Gastroesophageal sphincter (tissue), 4 donors: ENCODE results near the gene GPHN. TPM values are rescaled to one million over a fixed set of nuclear protein-coding genes. Genes with fewer than 3 reads are reported as not detected.

Experiments
- ATAC-seq: fragments of 150-250 bp; one replicate; pipeline ENCODE4 v1.9.1; 2016; ENCODE audit warnings: mild to moderate bottlenecking, moderate library complexity
- H3K27ac ChIP-seq, 4 donors: fragments of 200-600 bp; sonication (generic) in 3 of 4; 1 replicate in 3 of 4; 2 replicates in 1 of 4; pipeline ENCODE4 v1.5.1; 2016 to 2019
- H3K27me3 ChIP-seq: fragments of 200-600 bp; sonication (generic); one replicate; pipeline ENCODE4 v1.5.1; 2019
- H3K36me3 ChIP-seq, 2 donors: fragments of 200-600 bp; sonication (generic); one replicate each; pipeline ENCODE4 v1.5.1; 2019; ENCODE audit warnings: control low read depth in 1 of 2
- H3K4me1 ChIP-seq, 3 donors: fragments of 200-600 bp; sonication (generic); 1 replicate in 2 of 3; 2 replicates in 1 of 3; pipeline ENCODE4 v1.5.1; 2016 to 2019; ENCODE audit warnings: control low read depth in 2 of 3
- H3K4me3 ChIP-seq, 2 donors: fragments of 200-600 bp; sonication (generic); one replicate each; pipeline ENCODE4 v1.5.1; 2019; ENCODE audit warnings: mild to moderate bottlenecking in 1 of 2, moderate library complexity in 1 of 2
- H3K9me3 ChIP-seq, 3 donors: fragments of 200-600 bp; sonication (generic); one replicate each; pipeline ENCODE4 v1.5.1; 2017 to 2019; ENCODE audit warnings: control low read depth in 2 of 3
- EP300 ChIP-seq: sonication (generic); formaldehyde crosslinking; IDR thresholded peaks from one replicate; pipeline ENCODE4 v1.6.1; 2017; ENCODE audit warnings: antibody characterized with exemption, mild to moderate bottlenecking
- POLR2A ChIP-seq, 2 donors: fragments of 450-650 bp; IDR thresholded peaks; one replicate each; pipeline ENCODE4 v1.6.1; 2017; ENCODE audit warnings: antibody characterized with exemption in 2 of 2, mild to moderate bottlenecking in 2 of 2, moderate library complexity in 1 of 2
- POLR2AphosphoS5 ChIP-seq: sonication (generic); formaldehyde crosslinking; IDR thresholded peaks from one replicate; pipeline ENCODE4 v1.6.1; 2017; ENCODE audit warnings: antibody characterized with exemption
- WGBS, 2 donors: methylation state at CpG; one replicate each; pipeline ENCODE4 v1.1.5; 2018; ENCODE audit warnings: low coverage in 1 of 2; 5-methylcytosine and 5-hydroxymethylcytosine counted together
- total RNA-seq, 4 donors: library from RNA; depleted of rRNA; stranded (reverse); fragments of >200 nt; gene quantifications; one replicate each; pipeline ENCODE4 v1.1.0, GENCODE V29; 2016
- TF ChIP-seq, protein P1 (sequence below), 4 experiments: fragments of 200-600 bp in 2 of 4; fragments of 450-650 bp in 2 of 4; sonication (generic) in 1 of 4; IDR thresholded peaks; one replicate each; pipeline ENCODE4 v1.5.1; 2017 to 2019; ENCODE audit warnings: antibody characterized with exemption in 4 of 4, mild to moderate bottlenecking in 2 of 4, moderate library complexity in 2 of 4

Gene GPHN
- total RNA-seq, 4 donors from 2014 or later: 13.1 to 16.5 (median 14.7) TPM

DNA sequence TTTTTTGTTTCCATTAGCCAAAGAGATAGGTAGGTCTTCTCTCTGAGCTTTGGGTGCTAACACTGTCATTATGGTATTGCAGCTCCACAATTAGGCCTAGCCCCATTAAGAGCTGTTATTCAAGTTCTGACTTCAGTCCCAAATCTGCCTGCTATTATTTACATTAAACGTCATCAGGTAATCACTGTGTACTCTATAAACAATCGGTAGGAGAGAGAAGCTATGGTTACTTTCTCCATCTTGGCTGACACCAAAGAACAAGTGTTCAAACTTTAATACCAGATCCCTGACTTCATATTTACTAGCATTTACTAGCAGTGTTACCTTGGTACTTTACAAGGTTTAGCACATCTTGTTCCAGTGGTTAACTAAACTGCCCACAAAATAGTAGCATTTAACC lies 376.2 kb downstream of the GPHN start:
- Histone ChIP-seq H3K36me3 (no peaks in the 10 kb centered on the region), H3K27ac (no peak overlapping the region), H3K27me3 (no peaks in the 10 kb centered on the region), H3K4me1 (no peaks in the 10 kb centered on the region), H3K9me3 (peaks cover 0 to 14% (median 0%) of the 10 kb centered on the region in 3 donors), H3K4me3 (no peak overlapping the region)
- 48% methylated on average over 2 of the region's 2 CpGs; no CpG with 5 or more reads in 1 of the 2 donors for WGBS, 2 donors
- TF ChIP-seq EP300 (no peak), POLR2AphosphoS5 (no peak)
- ATAC-seq: no peak

DNA sequence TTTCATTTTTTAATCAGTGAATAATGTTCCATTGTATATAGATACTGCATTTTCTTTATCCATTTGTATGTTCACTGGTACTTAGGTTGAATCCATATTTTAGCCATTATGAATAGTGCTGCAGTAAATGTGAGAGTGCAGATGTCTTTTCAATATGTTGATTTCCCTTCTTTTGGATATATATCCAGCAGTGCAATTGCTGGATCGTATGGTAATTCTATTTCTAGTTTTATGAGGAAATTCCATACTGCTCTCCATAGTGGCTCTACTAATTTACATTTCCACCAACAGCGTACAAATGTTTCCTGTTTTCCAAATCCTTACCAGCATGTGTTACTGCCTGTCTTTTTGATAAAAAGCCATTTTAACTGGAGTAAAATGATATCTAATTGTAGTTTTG lies 392.8 kb downstream of the GPHN start:
- Histone ChIP-seq H3K4me1 (no peaks in the 10 kb centered on the region), H3K4me3 (no peak overlapping the region), H3K9me3 (peaks cover 0 to 4% (median 0%) of the 10 kb centered on the region in 3 donors), H3K27me3 (no peaks in the 10 kb centered on the region), H3K27ac (no peak overlapping the region), H3K36me3 (no peaks in the 10 kb centered on the region)
- TF ChIP-seq, protein P1, sequence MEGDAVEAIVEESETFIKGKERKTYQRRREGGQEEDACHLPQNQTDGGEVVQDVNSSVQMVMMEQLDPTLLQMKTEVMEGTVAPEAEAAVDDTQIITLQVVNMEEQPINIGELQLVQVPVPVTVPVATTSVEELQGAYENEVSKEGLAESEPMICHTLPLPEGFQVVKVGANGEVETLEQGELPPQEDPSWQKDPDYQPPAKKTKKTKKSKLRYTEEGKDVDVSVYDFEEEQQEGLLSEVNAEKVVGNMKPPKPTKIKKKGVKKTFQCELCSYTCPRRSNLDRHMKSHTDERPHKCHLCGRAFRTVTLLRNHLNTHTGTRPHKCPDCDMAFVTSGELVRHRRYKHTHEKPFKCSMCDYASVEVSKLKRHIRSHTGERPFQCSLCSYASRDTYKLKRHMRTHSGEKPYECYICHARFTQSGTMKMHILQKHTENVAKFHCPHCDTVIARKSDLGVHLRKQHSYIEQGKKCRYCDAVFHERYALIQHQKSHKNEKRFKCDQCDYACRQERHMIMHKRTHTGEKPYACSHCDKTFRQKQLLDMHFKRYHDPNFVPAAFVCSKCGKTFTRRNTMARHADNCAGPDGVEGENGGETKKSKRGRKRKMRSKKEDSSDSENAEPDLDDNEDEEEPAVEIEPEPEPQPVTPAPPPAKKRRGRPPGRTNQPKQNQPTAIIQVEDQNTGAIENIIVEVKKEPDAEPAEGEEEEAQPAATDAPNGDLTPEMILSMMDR (IDR thresholded peaks at IDR 0.05): no peak
- TF ChIP-seq POLR2AphosphoS5 (no peak), POLR2A (IDR thresholded peaks at IDR 0.05) (no peak), EP300 (no peak)
- 75 to 85% methylated on average over 2 of the region's 2 CpGs for WGBS, 2 donors
- no peak for ATAC-seq

DNA sequence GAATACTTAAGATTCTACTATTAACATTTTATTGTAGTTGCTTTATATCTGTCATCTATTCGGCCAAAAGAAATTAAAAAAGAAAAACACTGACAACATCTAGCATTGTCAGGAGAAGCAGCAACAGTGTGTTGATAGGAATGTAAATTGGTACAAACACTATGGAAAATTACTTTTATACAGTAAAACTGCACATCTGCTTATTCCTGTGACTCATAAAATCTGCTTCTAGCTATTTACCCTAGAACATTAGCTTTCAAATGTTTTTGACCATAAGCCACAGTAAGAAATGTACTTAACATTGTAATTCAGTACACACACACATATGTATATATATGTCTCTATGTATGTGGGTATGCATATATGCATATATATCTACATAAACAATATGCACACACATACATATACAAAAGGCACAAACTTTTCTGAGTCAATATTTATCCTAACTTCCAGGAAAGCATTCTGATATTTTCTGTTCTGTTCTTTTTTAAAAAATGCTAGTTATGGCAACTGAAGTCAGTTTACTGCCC lies 402.4 kb downstream of the GPHN start:
- H3K27me3 ChIP-seq: no peaks in the 10 kb centered on the region
- TF ChIP-seq POLR2A (IDR thresholded peaks at IDR 0.05): no peak
- TF ChIP-seq EP300: no peak
- no peak for TF ChIP-seq POLR2AphosphoS5
- TF ChIP-seq, protein P1 (IDR thresholded peaks at IDR 0.05): no peak
- no peaks in the 10 kb centered on the region for H3K9me3 ChIP-seq
- no peak for ATAC-seq
- H3K4me1 ChIP-seq: no peaks in the 10 kb centered on the region
- 79 to 85% methylated on average over 1 of the region's 1 CpG for WGBS, 2 donors
- H3K27ac ChIP-seq: no peak overlapping the region
- no peak overlapping the region for H3K4me3 ChIP-seq
- H3K36me3 ChIP-seq: no peaks in the 10 kb centered on the region

DNA sequence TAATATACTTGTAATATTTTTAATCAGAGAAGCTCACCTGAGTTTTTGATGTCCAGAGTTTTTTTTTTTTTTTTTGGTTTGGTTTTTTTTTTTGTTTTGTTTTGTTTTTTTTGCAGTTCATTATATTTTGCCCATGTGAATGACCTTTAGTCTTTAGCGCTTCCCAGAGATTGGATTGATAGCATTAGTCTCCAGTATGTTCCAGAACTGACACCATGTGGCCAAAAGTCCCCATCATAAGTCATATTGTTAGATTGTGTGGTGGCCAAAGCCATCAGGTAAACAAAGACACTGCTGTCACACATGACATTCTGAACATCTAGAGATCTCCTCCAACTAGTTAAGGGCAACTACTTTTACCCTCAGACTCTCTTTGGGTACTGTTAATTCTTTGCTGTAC lies 408.5 kb downstream of the GPHN start:
- Histone ChIP-seq H3K27ac (no peak overlapping the region), H3K9me3 (peaks cover 0 to 3% (median 0%) of the 10 kb centered on the region in 3 donors), H3K4me3 (no peak overlapping the region), H3K4me1 (no peaks in the 10 kb centered on the region), H3K36me3 (peaks cover 0 to 39% of the 10 kb centered on the region in 2 donors), H3K27me3 (no peaks in the 10 kb centered on the region)
- WGBS, 2 donors: 100% methylated on average over 1 of the region's 1 CpG; no CpG with 5 or more reads in 1 of the 2 donors
- no peak for ATAC-seq
- TF ChIP-seq EP300 (no peak), POLR2A (IDR thresholded peaks at IDR 0.05) (no peak), POLR2AphosphoS5 (no peak)
- TF ChIP-seq, protein P1 (IDR thresholded peaks at IDR 0.05): no peak

DNA sequence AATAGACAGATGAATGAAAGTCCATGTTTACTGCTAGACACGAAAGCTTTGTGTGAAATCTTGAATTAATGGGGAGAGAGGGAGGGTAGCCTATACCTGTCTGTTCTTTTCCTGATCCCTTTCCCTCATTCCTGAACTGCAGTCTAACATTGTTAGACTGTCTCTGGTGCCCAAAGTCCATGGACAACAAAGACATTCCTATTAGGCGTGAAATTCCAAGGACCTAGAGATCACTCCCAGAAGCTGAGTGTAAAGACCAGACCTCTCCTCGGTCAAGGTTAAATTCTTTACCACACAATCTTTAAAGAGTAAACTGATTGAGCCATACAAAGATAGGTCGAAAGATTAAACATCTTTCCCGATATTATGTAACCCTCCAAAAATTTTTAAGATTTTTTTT lies 410.6 kb downstream of the GPHN start:
- Histone ChIP-seq H3K4me3 (no peak overlapping the region), H3K27me3 (no peaks in the 10 kb centered on the region), H3K4me1 (no peaks in the 10 kb centered on the region), H3K36me3 (peaks cover 0 to 56% of the 10 kb centered on the region in 2 donors), H3K9me3 (peaks cover 0 to 3% (median 0%) of the 10 kb centered on the region in 3 donors), H3K27ac (no peak overlapping the region)
- 89 to 93% methylated on average over 4 to 5 of the region's 5 CpGs for WGBS, 2 donors
- TF ChIP-seq, protein P1 (IDR thresholded peaks at IDR 0.05): no peak
- TF ChIP-seq POLR2AphosphoS5 (no peak), POLR2A (IDR thresholded peaks at IDR 0.05) (no peak), EP300 (no peak)
- ATAC-seq: no peak
